HepG2 (cell line): ENCODE data around the gene ETFA. TPM values are rescaled to one million over a fixed set of nuclear protein-coding genes. Genes with fewer than 3 reads are reported as not detected.

Experiments
- CHD4 ChIP-seq: fragments of 200-600 bp; sonication (generic); IDR thresholded peaks from 2 replicates; pipeline ENCODE4 v1.7.0; 2017; ENCODE audit warnings: mild to moderate bottlenecking, low read length, borderline replicate concordance
- DNMT3B ChIP-seq: conservative IDR thresholded peaks from 2 replicates; pipeline ENCODE4 v1.6.1; 2016; ENCODE audit warnings: missing biosample characterization, control low read depth
- FIP1L1 ChIP-seq: fragments of 200-400 bp; formaldehyde crosslinking; IDR thresholded peaks from 2 replicates; pipeline ENCODE4 v1.6.1; 2018; ENCODE audit warnings: low read depth, mild to moderate bottlenecking, low read length, moderate library complexity, borderline replicate concordance; ENCODE audit not compliant: insufficient read depth
- FOXA3 ChIP-seq: IDR thresholded peaks from 2 replicates; pipeline ENCODE4 v1.6.1; 2016; ENCODE audit warnings: missing genetic modification reagents, missing compliant biosample characterization
- GMEB2 ChIP-seq: IDR thresholded peaks from 2 replicates; pipeline ENCODE4 v1.6.1; 2016; ENCODE audit warnings: missing biosample characterization, missing genetic modification reagents, low read depth
- HNRNPH1 ChIP-seq: fragments of 200-400 bp; formaldehyde crosslinking; optimal IDR thresholded peaks from 2 replicates; pipeline ENCODE3; 2017; ENCODE audit warnings: mild to moderate bottlenecking, low read depth, low read length
- HNRNPL ChIP-seq: fragments of 200-400 bp; formaldehyde crosslinking; IDR thresholded peaks from 2 replicates; pipeline ENCODE4 v1.6.1; 2017; ENCODE audit warnings: mild to moderate bottlenecking, low read depth, low read length
- MATR3 ChIP-seq: sonication (generic); formaldehyde crosslinking; IDR thresholded peaks from 2 replicates; pipeline ENCODE4 v1.4.0; 2020; ENCODE audit warnings: missing genetic modification reagents
- NFKBIZ ChIP-seq: IDR thresholded peaks from 2 replicates; pipeline ENCODE4 v1.6.1; 2018; ENCODE audit warnings: missing genetic modification reagents, missing compliant biosample characterization
- PHF8 ChIP-seq: sonication (generic); formaldehyde crosslinking; IDR thresholded peaks from 2 replicates; pipeline ENCODE4 v1.5.0; 2020; ENCODE audit warnings: missing genetic modification reagents
- RCOR2 ChIP-seq: IDR thresholded peaks from 2 replicates; pipeline ENCODE4 v1.6.1; 2016; ENCODE audit warnings: missing biosample characterization, missing genetic modification reagents
- SIN3B ChIP-seq: fragments of 150-350 bp; IDR thresholded peaks from 2 replicates; pipeline ENCODE4 v1.6.1; 2014; ENCODE audit warnings: low read length
- THYN1 ChIP-seq: sonication (generic); formaldehyde crosslinking; IDR thresholded peaks from 2 replicates; pipeline ENCODE4 v1.8.1; 2023; ENCODE audit warnings: low read depth, mild to moderate bottlenecking, moderate library complexity, missing genetic modification reagents, borderline replicate concordance
- ZBTB8A ChIP-seq: sonication (generic); formaldehyde crosslinking; IDR thresholded peaks from 2 replicates; pipeline ENCODE4 v1.4.0; 2020; ENCODE audit warnings: mild to moderate bottlenecking, low read depth, missing genetic modification reagents, borderline replicate concordance
- ZFP41 ChIP-seq: sonication (generic); formaldehyde crosslinking; IDR thresholded peaks from 2 replicates; pipeline ENCODE4 v1.4.0; 2020; ENCODE audit warnings: mild to moderate bottlenecking, missing genetic modification reagents, borderline replicate concordance
- ZNF691 ChIP-seq: sonication (generic); formaldehyde crosslinking; IDR thresholded peaks from 2 replicates; pipeline ENCODE4 v1.4.0; 2020; ENCODE audit warnings: missing genetic modification reagents, low read depth, mild to moderate bottlenecking, borderline replicate concordance
- ZNF782 ChIP-seq: sonication (generic); formaldehyde crosslinking; IDR thresholded peaks from 2 replicates; pipeline ENCODE4 v1.4.0; 2020; ENCODE audit warnings: missing genetic modification reagents, mild to moderate bottlenecking, borderline replicate concordance
- polyA plus RNA-seq, 8 experiments: library from polyadenylated mRNA; depleted of rRNA in 3 of 8; stranded (reverse) in 7 of 8; unstranded in 1 of 8; fragments of >200 nt; fragmentation: Illumina TruSeq in 4 of 8; extraction: Trizol in 4 of 8; gene quantifications; 2 replicates each; pipeline versions ENCODE4 v1.2.1 to v1.2.3, GENCODE V29; 2011 to 2016; ENCODE audit warnings: low read depth in 4 of 8, missing spikeins in 1 of 8, mixed read lengths in 1 of 8; ENCODE audit not compliant: insufficient read depth in 1 of 8
- total RNA-seq, 5 experiments: library from RNA; depleted of rRNA; stranded (reverse); fragments of >200 nt; fragmentation: Illumina TruSeq; extraction: Trizol; gene quantifications; 2 replicates each; pipeline ENCODE4 v1.2.3, GENCODE V29; 2016; ENCODE audit warnings: low read depth in 1 of 5
- TF ChIP-seq, protein P1 (sequence below): sonication (generic); formaldehyde crosslinking; IDR thresholded peaks from 2 replicates; pipeline ENCODE4 v1.5.1; 2020; ENCODE audit warnings: mild to moderate bottlenecking, missing genetic modification reagents, borderline replicate concordance
- TF ChIP-seq, protein P2 (sequence below): sonication (generic); formaldehyde crosslinking; IDR thresholded peaks from 2 replicates; pipeline ENCODE4 v1.8.0; 2022; ENCODE audit warnings: missing genetic modification reagents, mild to moderate bottlenecking, moderate library complexity, borderline replicate concordance

The ETFA gene
- total and polyA plus RNA-seq, 2 of the 13 experiments (the other 11 are each of a cell fraction or from before 2014, with no cell fraction given) = 291 to 396 TPM

GRCh38 chr15:76311100-76311953 is at the start of gene ETFA (continued):
- TF ChIP-seq, protein P1, sequence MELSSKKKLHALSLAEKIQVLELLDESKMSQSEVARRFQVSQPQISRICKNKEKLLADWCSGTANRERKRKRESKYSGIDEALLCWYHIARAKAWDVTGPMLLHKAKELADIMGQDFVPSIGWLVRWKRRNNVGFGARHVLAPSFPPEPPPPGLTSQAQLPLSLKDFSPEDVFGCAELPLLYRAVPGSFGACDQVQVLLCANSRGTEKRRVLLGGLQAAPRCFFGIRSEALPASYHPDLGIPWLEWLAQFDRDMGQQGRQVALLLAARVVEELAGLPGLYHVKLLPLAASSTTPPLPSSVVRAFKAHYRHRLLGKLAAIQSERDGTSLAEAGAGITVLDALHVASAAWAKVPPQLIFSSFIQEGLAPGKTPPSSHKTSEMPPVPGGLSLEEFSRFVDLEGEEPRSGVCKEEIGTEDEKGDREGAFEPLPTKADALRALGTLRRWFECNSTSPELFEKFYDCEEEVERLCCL (CRISPR knock-in tag) = peak; percentile 81; the same call in 1 of the 2 replicates
- TF ChIP-seq THYN1 (CRISPR knock-in tag) (no peak), MATR3 (CRISPR knock-in tag) (no peak), FOXA3 (CRISPR knock-in tag) (peak; percentile 47), ZNF691 (0 out of 2 replicates have a peak, but pooled peaks have one; percentile 68), CHD4 (no peak), PHF8 (peak; percentile 99), ZBTB8A (CRISPR knock-in tag) (no peak), HNRNPH1 (no peak), HNRNPL (peak; percentile 61; the same call in 1 of the 2 replicates), GMEB2 (no peak), NFKBIZ (CRISPR knock-in tag) (no peak), DNMT3B (CRISPR knock-in tag) (no peak), FIP1L1 (peak; percentile 29; the same call in 1 of the 2 replicates), SIN3B (0 out of 2 replicates have a peak, but pooled peaks have one; percentile 28), RCOR2 (CRISPR knock-in tag) (0 out of 2 replicates have a peak, but pooled peaks have one; percentile 27), ZFP41 (CRISPR knock-in tag) (peak; percentile 91; the same call in 1 of the 2 replicates), ZNF782 (CRISPR knock-in tag) (peak; percentile 94)
- TF ChIP-seq, protein P2, sequence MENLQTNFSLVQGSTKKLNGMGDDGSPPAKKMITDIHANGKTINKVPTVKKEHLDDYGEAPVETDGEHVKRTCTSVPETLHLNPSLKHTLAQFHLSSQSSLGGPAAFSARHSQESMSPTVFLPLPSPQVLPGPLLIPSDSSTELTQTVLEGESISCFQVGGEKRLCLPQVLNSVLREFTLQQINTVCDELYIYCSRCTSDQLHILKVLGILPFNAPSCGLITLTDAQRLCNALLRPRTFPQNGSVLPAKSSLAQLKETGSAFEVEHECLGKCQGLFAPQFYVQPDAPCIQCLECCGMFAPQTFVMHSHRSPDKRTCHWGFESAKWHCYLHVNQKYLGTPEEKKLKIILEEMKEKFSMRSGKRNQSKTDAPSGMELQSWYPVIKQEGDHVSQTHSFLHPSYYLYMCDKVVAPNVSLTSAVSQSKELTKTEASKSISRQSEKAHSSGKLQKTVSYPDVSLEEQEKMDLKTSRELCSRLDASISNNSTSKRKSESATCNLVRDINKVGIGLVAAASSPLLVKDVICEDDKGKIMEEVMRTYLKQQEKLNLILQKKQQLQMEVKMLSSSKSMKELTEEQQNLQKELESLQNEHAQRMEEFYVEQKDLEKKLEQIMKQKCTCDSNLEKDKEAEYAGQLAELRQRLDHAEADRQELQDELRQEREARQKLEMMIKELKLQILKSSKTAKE (CRISPR knock-in tag) = peak; percentile 81
